Ovary (tissue), 9 donors: ENCODE measurements around the gene HAUS3. TPM values are rescaled to one million over a fixed set of nuclear protein-coding genes. Genes with fewer than 3 reads are reported as not detected.
"Not testable (repeated sequence)": the region's sequence is repeated elsewhere in the genome, so short reads cannot be mapped to it uniquely, and the experiment has no call there.

Experiments
- DNase-seq, 5 donors: peaks; one replicate each; pipeline ENCODE4 v3.0.0-alpha.2; 2019 to 2020
- H3K27ac ChIP-seq, 2 donors: fragments of 200-600 bp; one replicate each; pipeline versions ENCODE4 v1.5.1 to v1.8.0; 2019 to 2022
- H3K27me3 ChIP-seq: fragments of 200-600 bp; one replicate; pipeline ENCODE4 v1.8.0; 2022
- H3K36me3 ChIP-seq: fragments of 200-600 bp; sonication (generic); one replicate; pipeline ENCODE4 v1.5.1; 2019
- H3K4me1 ChIP-seq: one replicate; pipeline ENCODE4 v1.8.1; 2013; ENCODE audit warnings: mild to moderate bottlenecking, moderate library complexity; ENCODE audit not compliant: insufficient read depth
- H3K4me3 ChIP-seq: fragments of 200-600 bp; sonication (generic); one replicate; pipeline ENCODE4 v1.5.1; 2017
- H3K9me3 ChIP-seq, 2 donors: fragments of 200-600 bp in 1 of 2; sonication (generic) in 1 of 2; one replicate each; pipeline versions ENCODE4 v1.5.1 to v1.8.1; 2013 to 2019; ENCODE audit warnings: mild to moderate bottlenecking in 1 of 2, moderate library complexity in 1 of 2
- CTCF ChIP-seq, 3 donors: fragments of 450-650 bp in 2 of 3; fragments of 200-600 bp in 1 of 3; IDR thresholded peaks; one replicate each; pipeline versions ENCODE4 v1.5.1 to v1.8.0; 2016 to 2022; ENCODE audit warnings: antibody characterized with exemption in 3 of 3, mild to moderate bottlenecking in 1 of 3
- EP300 ChIP-seq: sonication (generic); formaldehyde crosslinking; IDR thresholded peaks from one replicate; pipeline ENCODE4 v1.6.1; 2017; ENCODE audit warnings: antibody characterized with exemption
- POLR2A ChIP-seq: fragments of 450-650 bp; IDR thresholded peaks from one replicate; pipeline ENCODE4 v1.6.1; 2017; ENCODE audit warnings: antibody characterized with exemption, mild to moderate bottlenecking, moderate library complexity
- WGBS, 3 donors: extraction: QIAGEN DNeasy Blood & Tissue Kit in 1 of 3; methylation state at CpG; one replicate each; pipeline versions ENCODE4 v1.1.5 to v1.1.7; 2013 to 2017; 5-methylcytosine and 5-hydroxymethylcytosine counted together
- intact Hi-C, 4 donors: fragments of 100-400 bp; cut with DNase I; formaldehyde crosslinking; loops; one replicate each; pipeline versions ENCODE4 v1.11.0 to v1.15.1; 2022 to 2023
- polyA plus RNA-seq, 2 donors: library from polyadenylated mRNA; stranded (reverse); fragments of 200-250 nt in 1 of 2; fragments of 350-450 nt in 1 of 2; fragmentation: Illumina TruSeq in 1 of 2; extraction: RNeasy Lipid Tissue Mini Kit (QIAGEN cat#74804) in 1 of 2; gene quantifications; one replicate each; pipeline ENCODE4 v1.2.3, GENCODE V29; 2013 to 2014
- total RNA-seq, 7 donors: library from RNA; depleted of rRNA in 2 of 7; stranded (reverse); fragments of >200 nt in 2 of 7; fragmentation: NEBNext Ultra II Directional in 3 of 7; extraction: Animal tissue kit (Norgen Biotek cat#: 25700) in 3 of 7; gene quantifications; one replicate each; pipeline versions ENCODE4 v1.1.0 to v1.2.4, GENCODE V29; 2016 to 2023
- donor health status: DM: no; HTN: no; CAD: no; lungs with moderate emphysema.
- donor health status: DM: no; HTN: no; CAD: no.
- donor health status: Bipolar disorder and iron deficiency.
- donor health status: DM: yes; HTN: yes; CAD: no.
- donor health status: DM: no; HTN: no; CAD: no.
- donor health status: DM: yes; HTN: yes; CAD: no.

HAUS3 gene
- total and polyA plus RNA-seq, 9 donors, result 8.2 to 17.4 (median 12.5) TPM

GRCh38 chr4:2219233-2219760 lies 22.6 kb downstream of the HAUS3 start:
- H3K27ac ChIP-seq, result no peak overlapping the region
- intact Hi-C loops, result loop anchor here in 2 of 4 donors (5.0 to 10.0 kb wide), 3 partner anchors 223 to 243 kb away; no protein-coding TSS in a partner anchor
- no peaks in the 10 kb centered on the region for H3K27me3 ChIP-seq
- 89 to 91% (median 90%) methylated on average over 6 of the region's 6 CpGs for WGBS, 3 donors
- TF ChIP-seq POLR2A (no peak), CTCF (IDR thresholded peaks at IDR 0.05) (no peak), EP300 (no peak)
- no peaks in the 10 kb centered on the region for H3K9me3 ChIP-seq
- no peaks in the 10 kb centered on the region for H3K4me1 ChIP-seq
- no peak for DNase-seq
- H3K36me3 ChIP-seq, result no peaks in the 10 kb centered on the region
- no peak overlapping the region for H3K4me3 ChIP-seq

GRCh38 chr4:2218436-2218835 lies 23.5 kb downstream of the HAUS3 start:
- DNase-seq, result no peak
- H3K4me3 ChIP-seq, result no peak overlapping the region
- intact Hi-C loops, result loop anchor here in 2 of 4 donors (5.0 to 10.0 kb wide), 3 partner anchors 224 to 244 kb away; no protein-coding TSS in a partner anchor
- no peaks in the 10 kb centered on the region for H3K4me1 ChIP-seq
- TF ChIP-seq CTCF (IDR thresholded peaks at IDR 0.05), result no peak
- TF ChIP-seq POLR2A, result no peak
- TF ChIP-seq EP300, result no peak
- H3K27ac ChIP-seq, result no peak overlapping the region
- no peaks in the 10 kb centered on the region for H3K9me3 ChIP-seq
- H3K36me3 ChIP-seq, result no peaks in the 10 kb centered on the region
- 74 to 94% (median 92%) methylated on average over 1 of the region's 1 CpG for whole genome bisulfite sequencing, 3 donors
- H3K27me3 ChIP-seq, result no peaks in the 10 kb centered on the region

GRCh38 chr4:2217726-2218125 lies 24.2 kb downstream of the HAUS3 start:
- 42 to 47% (median 45%) methylated on average over 3 of the region's 3 CpGs for WGBS, 3 donors
- Histone ChIP-seq H3K9me3 (no peaks in the 10 kb centered on the region), H3K27ac (no peak overlapping the region), H3K36me3 (no peaks in the 10 kb centered on the region), H3K27me3 (no peaks in the 10 kb centered on the region), H3K4me1 (no peaks in the 10 kb centered on the region), H3K4me3 (no peak overlapping the region)
- DNase-seq, result no peak
- TF ChIP-seq POLR2A (no peak), EP300 (no peak), CTCF (IDR thresholded peaks at IDR 0.05) (no peak)
- intact Hi-C loops, result loop anchor here in 2 of 4 donors (5.0 to 10.0 kb wide), 3 partner anchors 225 to 245 kb away; no protein-coding TSS in a partner anchor

- Histone ChIP-seq H3K9me3 (no peaks in the 10 kb centered on the region), H3K27ac (no peak overlapping the region), H3K4me1 (no peaks in the 10 kb centered on the region), H3K36me3 (no peaks in the 10 kb centered on the region), H3K27me3 (no peaks in the 10 kb centered on the region), H3K4me3 (no peak overlapping the region)
- DNase-seq, result no peak
- intact Hi-C loops, result loop anchor here in 1 of 4 donors (10.0 kb wide), 1 partner anchor 232 kb away; no protein-coding TSS in a partner anchor
- 85 to 91% (median 89%) methylated on average over 1 of the region's 1 CpG for WGBS, 3 donors
- no peak for TF ChIP-seq POLR2A
- TF ChIP-seq EP300, result no peak
- TF ChIP-seq CTCF (IDR thresholded peaks at IDR 0.05), result no peak
These were observed 29.1 kb downstream of the HAUS3 start for GRCh38 chr4:2212831-2213230.

- intact Hi-C loops, H3K9me3 ChIP-seq, H3K27me3 ChIP-seq, H3K4me3 ChIP-seq, DNase-seq, H3K27ac ChIP-seq, H3K4me1 ChIP-seq, H3K36me3 ChIP-seq: not testable (repeated sequence)
- WGBS, 3 donors, result 95 to 98% (median 97%) methylated on average over 1 of the region's 1 CpG
These were observed 39.1 kb downstream of the HAUS3 start for GRCh38 chr4:2202789-2203188.
